Activated CD8-positive, alpha-beta memory T cell treated with anti-CD3 and anti-CD28 coated beads, Interleukin-2, amount 50 U/mL, for 4 hours (primary cell): ENCODE data around the gene MOXD1.
"Not testable (repeated sequence)": the region's sequence is repeated elsewhere in the genome, so short reads cannot be mapped to it uniquely, and the experiment has no call there.

ENCODE experiments used
- DNase-seq: peaks from one replicate; pipeline ENCODE4 v3.0.0-alpha.2; 2020

Gene MOXD1

GRCh38 chr6:132275066-132275970, 126.0 kb downstream of the MOXD1 start:
- no peak for DNase-seq

DNA sequence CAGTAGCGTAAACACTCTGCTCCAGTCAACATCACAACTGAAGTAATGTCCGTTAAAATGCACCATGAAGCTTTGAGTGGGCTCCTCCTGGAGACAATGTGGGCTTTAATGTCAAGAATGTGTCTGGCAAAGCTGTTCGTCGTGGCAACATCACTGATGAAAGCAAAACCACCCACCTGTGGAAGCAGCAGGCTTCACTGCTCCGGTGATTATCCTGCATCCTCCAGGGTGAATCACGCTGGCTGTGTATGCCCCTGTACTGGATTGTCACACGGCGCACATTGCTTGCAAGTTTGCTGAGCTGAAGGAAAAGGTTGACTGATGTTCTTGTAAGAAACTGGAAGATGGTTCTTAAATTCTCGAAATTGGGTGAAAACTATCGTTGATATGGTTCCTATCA, 128.5 kb downstream of the MOXD1 start:
- DNase-seq = no peak

DNA sequence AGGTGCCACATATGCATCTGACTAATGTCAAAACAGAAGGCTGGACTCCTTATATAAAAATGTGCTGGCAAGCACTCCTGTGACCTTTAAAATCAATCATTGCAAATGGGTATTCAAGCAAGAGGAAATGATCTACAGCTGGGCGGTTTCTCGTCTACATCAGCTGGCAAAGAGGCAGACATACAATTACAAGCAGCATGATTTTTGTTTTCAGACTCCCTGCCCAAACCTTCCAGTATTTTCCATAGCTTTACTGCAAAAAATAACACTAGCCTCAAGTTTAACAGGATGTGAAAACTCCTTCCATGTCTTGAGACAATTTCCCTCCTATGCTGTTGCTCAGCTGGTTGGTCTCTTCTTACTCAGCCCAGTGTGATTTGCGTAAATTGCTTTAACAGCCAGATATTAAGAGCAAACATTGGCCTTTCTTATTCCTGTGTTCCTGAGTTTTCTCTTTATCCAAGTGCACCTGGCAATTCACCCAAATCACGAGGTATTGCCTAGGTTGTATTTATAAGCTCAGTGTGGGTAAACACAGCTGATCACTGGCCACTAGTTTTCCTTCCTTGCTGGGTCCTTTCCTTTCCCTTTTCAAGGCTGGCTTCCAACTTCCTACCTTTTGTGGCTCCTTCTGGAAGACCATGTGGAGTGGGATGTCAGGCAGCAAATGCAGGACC, 130.4 kb downstream of the MOXD1 start:
- DNase-seq = no peak

- not testable (repeated sequence) for DNase-seq
These were observed 132.6 kb downstream of the MOXD1 start for GRCh38 chr6:132268666-132269065.

DNA sequence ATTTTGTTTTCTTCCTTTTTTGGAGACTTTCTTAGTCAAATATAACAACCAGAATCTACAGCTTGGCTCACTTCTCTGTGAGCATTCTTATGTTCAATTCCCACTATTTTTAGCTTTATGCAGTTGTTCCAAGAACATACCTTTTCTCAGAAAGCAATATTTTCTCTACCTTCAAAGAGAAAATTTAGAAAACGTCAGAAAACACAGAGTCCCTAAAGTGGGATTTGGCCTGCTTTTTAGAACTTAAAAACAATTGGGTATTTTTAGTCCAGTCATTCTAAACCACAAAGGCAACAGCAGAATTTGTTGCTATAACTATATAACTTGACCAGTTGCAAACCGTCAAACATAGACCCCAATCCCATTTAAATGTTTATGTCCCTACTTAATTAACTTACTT, 133.1 kb downstream of the MOXD1 start:
- no peak for DNase-seq

DNA sequence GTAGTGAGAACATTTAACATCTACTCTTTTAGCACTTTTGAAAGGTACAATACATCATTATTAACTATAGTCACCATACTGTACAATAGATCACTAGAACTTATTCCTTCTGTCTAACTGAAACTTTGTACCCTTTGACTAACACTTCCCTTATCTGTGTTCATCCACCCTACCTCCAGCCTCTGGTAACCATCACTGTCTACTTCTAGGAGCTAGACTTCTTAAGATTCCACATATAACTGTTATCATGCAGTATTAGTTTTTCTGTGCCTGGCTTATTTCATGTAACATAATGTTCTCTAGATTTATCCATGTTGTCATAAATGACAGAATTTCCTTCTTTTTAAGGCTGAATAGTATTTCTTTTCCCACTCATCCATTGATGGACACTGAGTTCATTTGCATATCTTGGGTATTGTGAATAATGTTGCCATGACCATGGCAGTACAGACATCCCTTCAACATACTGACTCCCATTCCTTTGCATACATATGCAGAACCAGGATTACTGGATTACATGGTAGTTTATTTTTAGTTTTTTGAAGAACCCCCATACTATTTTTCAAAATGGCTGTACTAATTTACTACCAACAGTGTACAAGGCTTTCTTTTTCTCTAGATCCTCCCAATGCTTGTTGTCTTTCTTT, 135.7 kb downstream of the MOXD1 start:
- no peak for DNase-seq

DNA sequence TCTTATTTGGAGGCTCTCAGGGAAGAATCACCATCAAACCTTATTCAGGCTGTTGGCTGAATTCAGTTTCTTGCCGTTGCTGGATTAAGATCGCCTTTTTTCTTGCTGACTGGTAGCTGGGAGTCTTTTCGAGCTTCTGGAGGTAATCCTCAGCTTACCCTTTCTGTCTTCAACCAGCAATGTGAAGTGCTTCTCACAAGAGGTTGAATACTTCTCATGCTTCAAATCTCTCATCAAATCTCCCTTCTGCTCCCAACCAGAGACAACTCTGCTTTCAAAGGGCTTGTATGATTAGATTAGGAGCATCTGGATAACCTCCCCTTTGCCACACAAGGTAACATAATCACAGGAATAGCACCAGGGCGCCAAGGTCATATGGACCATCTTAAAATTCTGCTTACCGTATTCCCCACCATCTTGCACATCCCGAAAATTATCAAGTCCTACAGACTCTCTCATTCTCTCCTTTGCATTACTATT, 137.2 kb downstream of the MOXD1 start:
- DNase-seq = no peak

DNA sequence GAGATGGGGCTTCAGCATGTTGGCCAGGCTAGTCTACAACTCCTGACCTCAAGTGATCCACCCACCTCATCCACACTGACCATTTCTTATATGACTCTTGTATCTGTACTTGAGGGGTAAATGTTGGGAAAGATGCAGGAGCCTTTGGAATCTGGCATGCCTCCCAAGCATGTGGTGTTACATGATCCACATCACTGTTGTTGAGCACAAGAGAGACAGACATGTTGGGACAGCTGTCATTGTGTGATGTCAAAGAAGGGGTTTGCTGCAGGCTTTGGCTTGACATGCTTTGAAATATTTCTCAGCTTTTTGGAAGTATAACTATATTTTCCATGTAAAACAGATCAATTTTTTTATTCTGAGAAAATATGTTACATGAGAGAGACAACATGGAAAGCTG, 139.9 kb downstream of the MOXD1 start:
- no peak for DNase-seq

DNA sequence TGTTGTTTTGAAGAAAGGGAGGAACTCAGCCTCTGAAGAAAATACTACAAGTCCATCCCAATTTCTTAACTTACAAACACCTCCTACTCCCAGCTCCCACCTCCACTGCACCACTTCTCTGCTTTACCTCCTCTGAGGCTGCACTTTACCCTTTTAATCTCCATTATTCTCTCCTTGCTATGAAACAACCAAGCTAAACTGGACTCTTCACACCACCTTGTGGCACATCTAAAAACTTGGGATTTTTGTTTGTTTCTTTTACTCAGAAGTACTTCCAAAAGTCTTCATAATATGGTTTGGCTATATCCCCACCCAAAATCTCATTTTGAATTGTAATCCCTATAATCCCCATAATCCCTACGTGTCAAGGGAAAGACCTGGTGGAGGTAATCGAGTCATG, 142.2 kb downstream of the MOXD1 start:
- no peak for DNase-seq

GRCh38 chr6:132257561-132257960, 143.7 kb downstream of the MOXD1 start:
- no peak for DNase-seq

DNA sequence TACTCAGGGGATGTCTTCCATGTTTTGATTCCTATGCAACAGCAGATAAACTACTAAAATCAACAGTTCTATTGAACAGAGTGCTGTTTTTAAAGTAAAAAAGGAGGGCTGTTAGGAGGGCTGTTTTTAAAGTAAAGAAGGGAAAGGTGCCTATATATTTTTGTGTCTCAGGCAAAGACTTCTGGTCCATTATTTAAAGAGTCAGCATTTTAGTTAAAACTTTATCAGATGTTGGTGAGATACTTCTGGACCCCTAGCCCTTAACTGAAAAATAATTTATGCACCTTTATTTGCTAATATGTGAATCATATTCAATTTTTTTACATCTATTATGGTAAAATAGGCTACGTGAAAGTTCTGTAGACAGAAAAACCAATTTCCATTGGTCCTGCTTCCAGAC, 144.8 kb downstream of the MOXD1 start:
- no peak for DNase-seq

DNA sequence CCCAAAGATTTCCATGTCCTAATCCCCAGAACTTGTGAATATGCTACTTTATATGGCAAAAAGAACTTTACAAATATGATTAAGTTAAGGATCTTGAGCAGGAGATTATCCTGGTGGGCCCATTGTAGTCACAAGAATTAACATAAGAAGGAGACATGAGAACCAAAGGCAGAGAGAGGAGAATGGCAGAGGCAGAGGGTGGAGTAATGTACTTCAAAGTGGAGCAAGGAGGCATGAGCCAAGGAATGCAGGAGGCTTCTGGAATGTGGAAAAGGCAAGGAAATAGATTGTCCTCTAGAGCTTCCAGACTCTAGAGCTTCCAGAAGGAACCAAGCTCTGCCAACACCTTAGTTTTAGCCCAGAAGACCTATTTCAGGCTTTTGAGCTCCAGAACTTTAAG, 147.4 kb downstream of the MOXD1 start:
- no peak for DNase-seq

- no peak for DNase-seq
These were observed 148.1 kb downstream of the MOXD1 start for GRCh38 chr6:132253211-132253610.

- no peak for DNase-seq
These were observed 149.2 kb downstream of the MOXD1 start for GRCh38 chr6:132252113-132252512.

DNA sequence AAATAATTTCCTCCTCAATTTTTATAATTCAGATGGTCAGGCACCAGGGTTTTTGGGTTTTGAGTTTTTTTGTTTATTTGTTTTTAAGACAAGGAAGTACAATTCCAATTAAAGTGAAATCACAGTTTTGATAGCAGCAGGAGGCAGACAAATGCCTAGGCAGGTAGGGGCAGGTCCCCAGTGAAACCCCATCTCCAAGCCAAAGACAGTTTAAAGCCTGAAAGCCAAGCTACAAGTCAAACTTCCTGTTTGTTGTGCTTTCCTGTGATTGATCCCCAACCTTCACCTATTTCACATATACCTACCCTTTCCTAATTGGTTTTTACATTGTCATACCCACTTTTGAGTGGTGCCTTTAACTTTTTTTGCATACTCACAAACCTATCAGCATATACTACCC, 149.6 kb downstream of the MOXD1 start:
- no peak for DNase-seq

- no peak for DNase-seq
These were observed 153.7 kb downstream of the MOXD1 start for GRCh38 chr6:132247381-132248159.

DNA sequence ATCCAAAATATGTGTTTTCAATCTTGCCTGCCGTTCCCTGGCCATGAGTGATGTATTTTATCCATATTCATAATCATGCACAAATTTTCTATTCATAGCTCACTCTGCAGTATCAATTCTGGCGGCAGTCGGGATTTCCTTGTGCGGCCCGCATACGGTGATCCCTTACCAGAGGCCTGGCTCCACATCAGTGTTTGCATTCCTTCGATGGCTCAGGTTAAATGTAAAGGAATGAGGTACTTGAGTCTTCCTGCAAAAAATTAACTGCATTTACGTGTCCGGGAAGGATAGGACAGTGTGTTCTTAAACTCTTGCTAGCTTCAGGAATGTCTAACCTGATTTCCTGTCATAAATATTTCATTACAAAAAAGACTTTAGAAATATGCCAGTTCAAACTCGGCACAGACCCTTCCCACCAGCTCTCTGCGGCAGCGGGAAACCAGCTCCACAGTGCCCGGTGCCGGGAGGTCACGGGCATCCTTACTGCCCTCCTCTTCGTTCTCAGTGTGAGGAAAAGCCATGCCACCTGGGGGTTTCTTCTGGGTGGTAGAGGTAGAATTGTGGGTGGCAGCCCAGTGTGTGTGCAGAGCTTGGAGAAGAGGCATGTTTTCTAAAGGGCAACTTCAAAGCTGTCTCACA, 154.5 kb downstream of the MOXD1 start:
- no peak for DNase-seq

GRCh38 chr6:132246120-132246617, 155.1 kb downstream of the MOXD1 start:
- DNase-seq = no peak
